PC-3 (cell line): Measurements from ENCODE around the gene ZXDC. TPM values are rescaled to one million over a fixed set of nuclear protein-coding genes. Genes with fewer than 3 reads are reported as not detected.

Experiments used
- ATAC-seq: fragments of 200-7000 bp; cut with Tn5 transposase; 2 replicates; pipeline ENCODE4 v1.9.1; 2020; ENCODE audit warnings: mild to moderate bottlenecking, moderate library complexity
- BruUV-seq: library from RNA; stranded (reverse); fragments of 400-500 nt; replicated peaks from 2 replicates; lab custom pipeline; 2021; lab: Mats Ljungman, UMichigan
- CTCF ChIA-PET: fragments of 300-600 bp; sonication (Branson Sonifier 250); formaldehyde crosslinking; loops from one replicate; lab custom pipeline; 2022; ENCODE audit warnings: antibody characterized with exemption; lab: Charles Lee
- POLR2A ChIA-PET: fragments of 300-600 bp; sonication (Branson Sonifier 250); formaldehyde crosslinking; loops from one replicate; lab custom pipeline; 2022; ENCODE audit warnings: antibody characterized with exemption; ENCODE audit not compliant: unreplicated experiment; lab: Charles Lee
- DNase-seq: peaks from one replicate; pipeline ENCODE4 v3.0.0-alpha.2; 2015
- H2AFZ ChIP-seq: fragments of 300-600 bp; sonication (generic); 2 replicates; pipeline ENCODE4 v1.6.0; 2016; ENCODE audit warnings: antibody characterized with exemption, low read length
- H3F3A ChIP-seq: fragments of 300-600 bp; sonication (generic); one replicate; pipeline ENCODE4 v1.6.0; 2017; ENCODE audit warnings: antibody characterized with exemption, low read length, control low read depth, mild to moderate bottlenecking; ENCODE audit not compliant: unreplicated experiment
- H3K27ac ChIP-seq: fragments of 300-600 bp; sonication (generic); 2 replicates; pipeline ENCODE4 v1.5.1; 2016; ENCODE audit warnings: mild to moderate bottlenecking, low read length
- H3K27me3 ChIP-seq: fragments of 300-600 bp; sonication (generic); 2 replicates; pipeline ENCODE4 v1.6.1; 2016; ENCODE audit warnings: low read length, mixed read lengths
- H3K36me3 ChIP-seq: fragments of 300-600 bp; sonication (generic); 2 replicates; pipeline ENCODE4 v1.6.1; 2016; ENCODE audit warnings: low read depth, mixed run types, low read length, mixed read lengths
- H3K4me1 ChIP-seq: fragments of 300-600 bp; sonication (generic); 2 replicates; pipeline ENCODE4 v1.5.1; 2016; ENCODE audit warnings: low read length; ENCODE audit not compliant: insufficient read depth
- H3K4me2 ChIP-seq: fragments of 300-600 bp; sonication (generic); 2 replicates; pipeline ENCODE4 v1.6.0; 2016; ENCODE audit warnings: low read length
- H3K4me3 ChIP-seq: fragments of 300-600 bp; sonication (generic); 2 replicates; pipeline ENCODE4 v1.5.1; 2016; ENCODE audit warnings: mild to moderate bottlenecking, low read length, mixed read lengths
- H3K79me2 ChIP-seq: fragments of 300-600 bp; sonication (generic); 2 replicates; pipeline ENCODE4 v1.6.1; 2017; ENCODE audit warnings: low read length, mixed read lengths
- H3K9ac ChIP-seq: fragments of 300-600 bp; sonication (generic); 2 replicates; pipeline ENCODE4 v1.6.0; 2016; ENCODE audit warnings: mild to moderate bottlenecking, low read length
- H3K9me2 ChIP-seq: fragments of 300-600 bp; sonication (generic); replicated peaks from 2 replicates; pipeline ENCODE4 v1.6.1; 2016; ENCODE audit warnings: mixed run types, low read length, mixed read lengths
- H3K9me3 ChIP-seq: fragments of 300-600 bp; sonication (generic); 2 replicates; pipeline ENCODE4 v1.6.1; 2016; ENCODE audit warnings: low read length, mixed read lengths
- H4K20me1 ChIP-seq: fragments of 300-600 bp; sonication (generic); 2 replicates; pipeline ENCODE4 v1.6.1; 2016; ENCODE audit warnings: low read length, mixed read lengths
- EZH2 ChIP-seq: fragments of 300-600 bp; sonication (generic); IDR thresholded peaks from one replicate; pipeline ENCODE4 v1.6.1; 2017; ENCODE audit warnings: antibody characterized with exemption, mild to moderate bottlenecking, low read length; ENCODE audit not compliant: unreplicated experiment
- EZH2phosphoT487 ChIP-seq: fragments of 300-600 bp; sonication (generic); IDR thresholded peaks from 2 replicates; pipeline ENCODE4 v1.6.1; 2018; ENCODE audit warnings: mild to moderate bottlenecking, antibody characterized with exemption, low read length, borderline replicate concordance
- intact Hi-C: fragments of 100-400 bp; cut with micrococcal nuclease; formaldehyde crosslinking; loops from 2 replicates; pipeline ENCODE4 v1.9.0; 2023
- total RNA-seq: library from RNA; depleted of rRNA; stranded (reverse); fragments of >200 nt; gene quantifications from 2 replicates; pipeline ENCODE4 v1.2.3, GENCODE V29; 2014
- TF ChIP-seq, protein P1 (sequence below): fragments of 300-600 bp; sonication (generic); conservative IDR thresholded peaks from 2 replicates; pipeline ENCODE4 v1.5.1; 2017; ENCODE audit warnings: antibody characterized with exemption, low read depth, mild to moderate bottlenecking, low read length

The ZXDC gene
- total RNA-seq, 1 experiment from 2014 or later, result 18.7 TPM

DNA sequence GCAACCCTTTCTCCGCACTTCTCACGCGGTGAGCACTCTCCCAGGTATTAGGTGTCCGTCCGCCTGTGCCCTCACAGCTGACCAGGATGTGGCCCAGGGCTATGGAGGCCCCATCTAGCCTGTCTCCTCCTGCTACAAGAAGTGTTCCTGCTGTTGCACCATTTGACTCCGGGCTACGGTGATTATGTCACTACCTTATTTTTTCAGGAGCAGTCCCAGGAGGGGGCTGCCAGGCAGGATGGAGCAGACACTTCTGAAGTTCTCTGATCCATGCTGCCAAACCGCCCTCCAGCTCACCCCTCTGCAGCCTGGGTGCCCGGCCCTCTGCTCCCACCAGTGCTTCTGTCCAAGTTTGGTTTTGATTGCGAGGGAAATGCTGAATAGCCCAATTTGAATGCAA, 36.9 kb downstream of the ZXDC start:
- no peaks in the 10 kb centered on the region for H3K4me1 ChIP-seq
- ATAC-seq (no peak), DNase-seq (no peak)
- H2AFZ ChIP-seq, result no peak overlapping the region
- no peaks in the 10 kb centered on the region for H3K36me3 ChIP-seq
- no peak overlapping the region for H3K27ac ChIP-seq
- no peak overlapping the region for H3K4me3 ChIP-seq
- H3K9ac ChIP-seq, result no peak overlapping the region
- intact Hi-C loops, result no loop called here
- no peaks in the 10 kb centered on the region for H3K79me2 ChIP-seq
- no peak for TF ChIP-seq EZH2
- TF ChIP-seq EZH2phosphoT487, result no peak
- TF ChIP-seq, protein P1, sequence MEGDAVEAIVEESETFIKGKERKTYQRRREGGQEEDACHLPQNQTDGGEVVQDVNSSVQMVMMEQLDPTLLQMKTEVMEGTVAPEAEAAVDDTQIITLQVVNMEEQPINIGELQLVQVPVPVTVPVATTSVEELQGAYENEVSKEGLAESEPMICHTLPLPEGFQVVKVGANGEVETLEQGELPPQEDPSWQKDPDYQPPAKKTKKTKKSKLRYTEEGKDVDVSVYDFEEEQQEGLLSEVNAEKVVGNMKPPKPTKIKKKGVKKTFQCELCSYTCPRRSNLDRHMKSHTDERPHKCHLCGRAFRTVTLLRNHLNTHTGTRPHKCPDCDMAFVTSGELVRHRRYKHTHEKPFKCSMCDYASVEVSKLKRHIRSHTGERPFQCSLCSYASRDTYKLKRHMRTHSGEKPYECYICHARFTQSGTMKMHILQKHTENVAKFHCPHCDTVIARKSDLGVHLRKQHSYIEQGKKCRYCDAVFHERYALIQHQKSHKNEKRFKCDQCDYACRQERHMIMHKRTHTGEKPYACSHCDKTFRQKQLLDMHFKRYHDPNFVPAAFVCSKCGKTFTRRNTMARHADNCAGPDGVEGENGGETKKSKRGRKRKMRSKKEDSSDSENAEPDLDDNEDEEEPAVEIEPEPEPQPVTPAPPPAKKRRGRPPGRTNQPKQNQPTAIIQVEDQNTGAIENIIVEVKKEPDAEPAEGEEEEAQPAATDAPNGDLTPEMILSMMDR, result no peak
- no peaks in the 10 kb centered on the region for H3K9me3 ChIP-seq
- H3K9me2 ChIP-seq, result no peaks in the 10 kb centered on the region
- ChIA-PET POLR2A (no interaction called here), CTCF (no interaction called here)
- H3K27me3 ChIP-seq, result no peaks in the 10 kb centered on the region
- BruUV-seq, result no TSS peak
- no peaks in the 10 kb centered on the region for H3F3A ChIP-seq
- H4K20me1 ChIP-seq, result no peaks in the 10 kb centered on the region
- no peak overlapping the region for H3K4me2 ChIP-seq

DNA sequence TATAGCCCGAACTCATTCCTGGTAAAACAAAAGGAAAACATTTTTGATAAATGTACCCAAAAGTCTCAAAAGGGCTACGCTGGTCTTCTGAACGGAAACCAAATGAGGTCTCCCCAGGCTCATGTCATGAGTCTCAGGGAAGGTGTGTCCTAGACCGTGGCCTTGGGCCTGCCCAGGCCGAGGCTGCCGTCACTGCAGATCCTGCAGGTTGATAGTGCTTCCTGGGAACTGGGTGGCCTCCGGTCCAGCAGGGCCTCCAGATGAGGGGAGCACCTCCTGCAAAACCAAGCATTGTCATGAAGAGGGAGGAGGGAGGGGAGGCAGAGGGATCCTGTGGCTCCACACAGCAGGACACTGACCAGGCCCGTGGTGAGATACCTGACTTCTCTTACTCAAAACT, 37.5 kb downstream of the ZXDC start:
- Histone ChIP-seq H3K79me2 (no peaks in the 10 kb centered on the region), H3K9me3 (no peaks in the 10 kb centered on the region), H3K4me3 (no peak overlapping the region), H3K27me3 (no peaks in the 10 kb centered on the region), H3K9me2 (no peaks in the 10 kb centered on the region), H3K4me2 (no peak overlapping the region), H4K20me1 (no peaks in the 10 kb centered on the region), H3F3A (no peaks in the 10 kb centered on the region), H3K36me3 (no peaks in the 10 kb centered on the region), H2AFZ (no peak overlapping the region), H3K27ac (no peak overlapping the region), H3K9ac (no peak overlapping the region), H3K4me1 (no peaks in the 10 kb centered on the region)
- DNase-seq (no peak), ATAC-seq (no peak)
- TF ChIP-seq EZH2phosphoT487 (no peak), EZH2 (no peak)
- TF ChIP-seq, protein P1, result no peak
- BruUV-seq, result no TSS peak
- intact Hi-C loops, result no loop called here
- POLR2A ChIA-PET, result no interaction called here
- CTCF ChIA-PET, result no interaction called here

- POLR2A ChIA-PET, result no interaction called here
- no peaks in the 10 kb centered on the region for H3K79me2 ChIP-seq
- DNase-seq, result no peak
These were observed 38.6 kb downstream of the ZXDC start for GRCh38 chr3:126436826-126437717.

More at GRCh38 chr3:126436826-126437717, 38.6 kb downstream of the ZXDC start:
- no TSS peak for BruUV-seq
- H3F3A ChIP-seq, result no peaks in the 10 kb centered on the region
- H3K27ac ChIP-seq, result no peak overlapping the region
- no peak overlapping the region for H3K4me3 ChIP-seq
- ATAC-seq, result no peak
- H3K36me3 ChIP-seq, result no peaks in the 10 kb centered on the region
- H3K9ac ChIP-seq, result no peak overlapping the region
- TF ChIP-seq EZH2, result no peak
- H3K9me3 ChIP-seq, result no peaks in the 10 kb centered on the region
- no peak overlapping the region for H2AFZ ChIP-seq
- intact Hi-C loops, result no loop called here
- H3K27me3 ChIP-seq, result no peaks in the 10 kb centered on the region
- H3K4me1 ChIP-seq, result no peaks in the 10 kb centered on the region
- H3K9me2 ChIP-seq, result no peaks in the 10 kb centered on the region
- CTCF ChIA-PET, result no interaction called here
- H4K20me1 ChIP-seq, result no peaks in the 10 kb centered on the region
- no peak overlapping the region for H3K4me2 ChIP-seq
